ENCODE results near the gene STING1. TPM values are rescaled to one million over a fixed set of nuclear protein-coding genes. Genes with fewer than 3 reads are reported as not detected.
A peak's percentile ranks its signal among the peaks of the same experiment; 100 is the strongest.

STING1 gene
- total RNA-seq, 2 experiments from 2014 or later, result 64.9 to 67.4 TPM

GRCh38 chr5:139461698-139462097 is 20.9 kb downstream of the STING1 start:
- Mint-ChIP-seq H3K27ac (no peak overlapping the region), H3K4me3 (no peak overlapping the region), H3K4me1 (ENCODE audit: low read depth) (peaks cover 41% of the 10 kb centered on the region), H3K36me3 (ENCODE audit: low read depth) (no peaks in the 10 kb centered on the region), H3K27me3 (ENCODE audit: low read depth) (peaks cover 13% of the 10 kb centered on the region), H3K9me3 (ENCODE audit: insufficient read depth) (no peaks in the 10 kb centered on the region)
- POLR2A ChIA-PET, result interaction anchor here (0.9 kb wide), 1 partner anchor 15 kb away, joined by 4 read pairs; no protein-coding TSS in a partner anchor
- no peak for ATAC-seq
- DNase-seq, result no peak
- CTCF ChIA-PET, result interaction anchor here (0.9 to 1.1 kb wide), 2 partner anchors 39 to 52 kb away, joined by 3 to 9 read pairs; no protein-coding TSS in a partner anchor

- Mint-ChIP-seq H3K27me3 (ENCODE audit: low read depth) (peaks cover 15% of the 10 kb centered on the region), H3K4me3 (no peak overlapping the region), H3K36me3 (ENCODE audit: low read depth) (no peaks in the 10 kb centered on the region), H3K4me1 (ENCODE audit: low read depth) (peaks cover 46% of the 10 kb centered on the region), H3K27ac (no peak overlapping the region), H3K9me3 (ENCODE audit: insufficient read depth) (no peaks in the 10 kb centered on the region)
- DNase-seq, result no peak
- ChIA-PET POLR2A (no interaction called here), CTCF (no interaction called here)
- ATAC-seq, result no peak
Observed at GRCh38 chr5:139461176-139461575, 21.4 kb downstream of the STING1 start.

GRCh38 chr5:139460455-139460854 is 22.1 kb downstream of the STING1 start:
- CTCF ChIA-PET, result interaction anchor here (1.1 to 3.6 kb wide), 3 partner anchors 32 to 54 kb away, joined by 3 to 16 read pairs (median 3); no protein-coding TSS in a partner anchor
- Mint-ChIP-seq H3K4me3 (no peak overlapping the region), H3K4me1 (ENCODE audit: low read depth) (peaks cover 50% of the 10 kb centered on the region), H3K9me3 (ENCODE audit: insufficient read depth) (no peaks in the 10 kb centered on the region), H3K27ac (peak overlapping the region; percentile 46), H3K36me3 (ENCODE audit: low read depth) (no peaks in the 10 kb centered on the region), H3K27me3 (ENCODE audit: low read depth) (peaks cover 15% of the 10 kb centered on the region)
- POLR2A ChIA-PET, result interaction anchor here (4.6 kb wide), 1 partner anchor 21 kb away, joined by 35 read pairs; the partner anchor contains the start of gene STING1
- ATAC-seq (no peak), DNase-seq (no peak)

GRCh38 chr5:139459451-139459934 is 23.1 kb downstream of the STING1 start:
- Mint-ChIP-seq H3K27ac (peak overlapping the region; percentile 97), H3K4me1 (ENCODE audit: low read depth) (peaks cover 56% of the 10 kb centered on the region), H3K4me3 (peak overlapping the region; percentile 6), H3K27me3 (ENCODE audit: low read depth) (peaks cover 14% of the 10 kb centered on the region), H3K36me3 (ENCODE audit: low read depth) (no peaks in the 10 kb centered on the region), H3K9me3 (ENCODE audit: insufficient read depth) (no peaks in the 10 kb centered on the region)
- ChIA-PET CTCF (interaction anchor here (1.0 to 3.6 kb wide), 5 partner anchors 20 to 37 kb away, joined by 3 to 16 read pairs (median 6); partner anchors contain the start of gene STING1), POLR2A (interaction anchor here (0.9 to 4.6 kb wide), 6 partner anchors 9 to 68 kb away, joined by 3 to 35 read pairs (median 4); partner anchors contain the start of genes SMIM33 and STING1)
- ATAC-seq (peak; percentile 0), DNase-seq (no peak)

- peaks cover 63% of the 10 kb centered on the region for H3K4me1 Mint-ChIP-seq (ENCODE audit: low read depth)
- POLR2A ChIA-PET, result interaction anchor here (0.9 to 4.6 kb wide), 7 partner anchors 9 to 67 kb away, joined by 3 to 35 read pairs (median 4); partner anchors contain the start of genes SMIM33 and STING1
- peak overlapping the region; percentile 67 for H3K4me3 Mint-ChIP-seq
- H3K27me3 Mint-ChIP-seq (ENCODE audit: low read depth), result peaks cover 14% of the 10 kb centered on the region
- H3K36me3 Mint-ChIP-seq (ENCODE audit: low read depth), result no peaks in the 10 kb centered on the region
- peak overlapping the region; percentile 97 for H3K27ac Mint-ChIP-seq
- H3K9me3 Mint-ChIP-seq (ENCODE audit: insufficient read depth), result no peaks in the 10 kb centered on the region
- CTCF ChIA-PET, result interaction anchor here (0.6 to 3.6 kb wide), 8 partner anchors 10 to 54 kb away, joined by 3 to 18 read pairs (median 5); partner anchors contain the start of gene STING1
- peak; percentile 92 for ATAC-seq
- peak; percentile 92 for DNase-seq
Observed at GRCh38 chr5:139458580-139459407, 23.8 kb downstream of the STING1 start.

GRCh38 chr5:139457653-139458306 is 24.8 kb downstream of the STING1 start:
- POLR2A ChIA-PET, result interaction anchor here (1.2 to 4.6 kb wide), 2 partner anchors 19 to 24 kb away, joined by 4 to 35 read pairs; partner anchors contain the start of gene STING1
- Mint-ChIP-seq H3K4me1 (ENCODE audit: low read depth) (peaks cover 65% of the 10 kb centered on the region), H3K27me3 (ENCODE audit: low read depth) (peaks cover 8% of the 10 kb centered on the region), H3K9me3 (ENCODE audit: insufficient read depth) (no peaks in the 10 kb centered on the region), H3K27ac (peak overlapping the region; percentile 75), H3K36me3 (ENCODE audit: low read depth) (no peaks in the 10 kb centered on the region), H3K4me3 (no peak overlapping the region)
- peak; percentile 12 for ATAC-seq
- CTCF ChIA-PET, result interaction anchor here (0.6 to 3.6 kb wide), 7 partner anchors 9 to 55 kb away, joined by 3 to 18 read pairs (median 6); partner anchors contain the start of gene STING1
- DNase-seq, result peak; percentile 56

GRCh38 chr5:139457241-139457640 is 25.3 kb downstream of the STING1 start:
- Mint-ChIP-seq H3K36me3 (ENCODE audit: low read depth) (no peaks in the 10 kb centered on the region), H3K9me3 (ENCODE audit: insufficient read depth) (no peaks in the 10 kb centered on the region), H3K27me3 (ENCODE audit: low read depth) (peaks cover 5% of the 10 kb centered on the region), H3K27ac (peak overlapping the region; percentile 75), H3K4me3 (no peak overlapping the region), H3K4me1 (ENCODE audit: low read depth) (peaks cover 65% of the 10 kb centered on the region)
- CTCF ChIA-PET, result interaction anchor here (1.2 to 3.6 kb wide), 5 partner anchors 12 to 55 kb away, joined by 4 to 18 read pairs (median 16); partner anchors contain the start of gene STING1
- POLR2A ChIA-PET, result interaction anchor here (1.2 to 4.6 kb wide), 2 partner anchors 18 to 25 kb away, joined by 4 to 35 read pairs; partner anchors contain the start of gene STING1
- no peak for ATAC-seq
- DNase-seq, result no peak

GRCh38 chr5:139456776-139457175 is 25.8 kb downstream of the STING1 start:
- H3K9me3 Mint-ChIP-seq (ENCODE audit: insufficient read depth), result no peaks in the 10 kb centered on the region
- no peak overlapping the region for H3K4me3 Mint-ChIP-seq
- no peaks in the 10 kb centered on the region for H3K36me3 Mint-ChIP-seq (ENCODE audit: low read depth)
- DNase-seq (no peak), ATAC-seq (no peak)
- H3K4me1 Mint-ChIP-seq (ENCODE audit: low read depth), result peaks cover 65% of the 10 kb centered on the region
- ChIA-PET CTCF (interaction anchor here (1.1 to 2.8 kb wide), 3 partner anchors 26 to 56 kb away, joined by 3 to 18 read pairs (median 5); partner anchors contain the start of gene STING1), POLR2A (interaction anchor here (1.1 to 4.6 kb wide), 2 partner anchors 13 to 25 kb away, joined by 4 to 35 read pairs; partner anchors contain the start of gene STING1)
- peaks cover 5% of the 10 kb centered on the region for H3K27me3 Mint-ChIP-seq (ENCODE audit: low read depth)
- peak overlapping the region; percentile 75 for H3K27ac Mint-ChIP-seq

GRCh38 chr5:139454568-139455290 is 27.8 kb downstream of the STING1 start:
- H3K27me3 Mint-ChIP-seq (ENCODE audit: low read depth), result peaks cover 5% of the 10 kb centered on the region
- no peaks in the 10 kb centered on the region for H3K36me3 Mint-ChIP-seq (ENCODE audit: low read depth)
- no peaks in the 10 kb centered on the region for H3K9me3 Mint-ChIP-seq (ENCODE audit: insufficient read depth)
- POLR2A ChIA-PET, result interaction anchor here (1.0 kb wide), 2 partner anchors 9 to 28 kb away, joined by 3 to 5 read pairs; partner anchors contain the start of gene STING1
- ATAC-seq (no peak), DNase-seq (no peak)
- CTCF ChIA-PET, result interaction anchor here (1.1 to 1.2 kb wide), 2 partner anchors 33 to 41 kb away, joined by 3 to 5 read pairs; no protein-coding TSS in a partner anchor
- peak overlapping the region; percentile 62 for H3K27ac Mint-ChIP-seq
- H3K4me1 Mint-ChIP-seq (ENCODE audit: low read depth), result peaks cover 53% of the 10 kb centered on the region
- H3K4me3 Mint-ChIP-seq, result no peak overlapping the region

GRCh38 chr5:139453683-139454567 is 28.6 kb downstream of the STING1 start:
- POLR2A ChIA-PET, result no interaction called here
- CTCF ChIA-PET, result no interaction called here
- Mint-ChIP-seq H3K4me3 (no peak overlapping the region), H3K4me1 (ENCODE audit: low read depth) (peaks cover 47% of the 10 kb centered on the region), H3K36me3 (ENCODE audit: low read depth) (no peaks in the 10 kb centered on the region), H3K27ac (peak overlapping the region; percentile 62), H3K9me3 (ENCODE audit: insufficient read depth) (no peaks in the 10 kb centered on the region), H3K27me3 (ENCODE audit: low read depth) (peaks cover 7% of the 10 kb centered on the region)
- ATAC-seq (no peak), DNase-seq (peak; percentile 59)
